NCI-H2171 treated with DMSO at 0.1 percent for 48 hours (cell line): ENCODE data around the gene KCNC4.

Experiments used
- DNase-seq: peaks from one replicate; lab custom pipeline; 2025; lab: John Stamatoyannopoulos, UW

The KCNC4 gene

GRCh38 chr1:110209715-110210603 lies at the start of gene KCNC4:
Gene KCNC4 (plus strand): TSS chr1:110210314. CDS start chr1:110211500, 1,186 bp downstream.
- DNase-seq = peak; percentile 74

- DNase-seq = no peak
Measured at GRCh38 chr1:110160538-110161100, 49.5 kb upstream of the KCNC4 start.

GRCh38 chr1:110161165-110161564 lies 48.9 kb upstream of the KCNC4 start:
- no peak for DNase-seq

- no peak for DNase-seq
Measured at GRCh38 chr1:110161849-110162248, 48.3 kb upstream of the KCNC4 start.

GRCh38 chr1:110163591-110163990 lies 46.5 kb upstream of the KCNC4 start:
- no peak for DNase-seq

- no peak for DNase-seq
Measured at GRCh38 chr1:110164725-110165350, 45.3 kb upstream of the KCNC4 start.

- DNase-seq = no peak
Measured at GRCh38 chr1:110165761-110166231, 44.3 kb upstream of the KCNC4 start.

GRCh38 chr1:110166861-110167260 lies 43.3 kb upstream of the KCNC4 start:
- no peak for DNase-seq

- DNase-seq = peak; percentile 89
Measured at GRCh38 chr1:110170766-110171733, 39.1 kb upstream of the KCNC4 start.

- no peak for DNase-seq
Measured at GRCh38 chr1:110172001-110172400, 38.1 kb upstream of the KCNC4 start.

GRCh38 chr1:110173466-110174105 lies 36.5 kb upstream of the KCNC4 start:
- no peak for DNase-seq

- no peak for DNase-seq
Measured at GRCh38 chr1:110174961-110175360, 35.2 kb upstream of the KCNC4 start.

GRCh38 chr1:110176299-110176956 lies 33.7 kb upstream of the KCNC4 start:
- DNase-seq = peak; percentile 92

- DNase-seq = no peak
Measured at GRCh38 chr1:110177775-110178174, 32.3 kb upstream of the KCNC4 start.

- no peak for DNase-seq
Measured at GRCh38 chr1:110183642-110184167, 26.4 kb upstream of the KCNC4 start.

GRCh38 chr1:110184446-110184845 lies 25.7 kb upstream of the KCNC4 start:
- DNase-seq = no peak

- DNase-seq = peak; percentile 94
Measured at GRCh38 chr1:110185181-110185580, 24.9 kb upstream of the KCNC4 start.

GRCh38 chr1:110186558-110186957 lies 23.6 kb upstream of the KCNC4 start:
- no peak for DNase-seq

GRCh38 chr1:110187139-110187890 lies 22.8 kb upstream of the KCNC4 start:
- DNase-seq = peak; percentile 19
